HAP-1 (cell line): ENCODE results near the gene PTPN1.
"Not testable (repeated sequence)": the region's sequence is repeated elsewhere in the genome, so short reads cannot be mapped to it uniquely, and the experiment has no call there.

ENCODE experiments used
- DNase-seq, 2 experiments: peaks; one replicate each; pipeline ENCODE4 v3.0.0-alpha.2; 2016 to 2020; ENCODE audit warnings: low spot score in 2 of 2
- H3K27me3 ChIP-seq: fragments of 250-450 bp; sonication (Bioruptor Pico); 2 replicates; pipeline ENCODE4 v1.5.1; 2020; ENCODE audit warnings: low read depth, mild to moderate bottlenecking, moderate library complexity
- H3K36me3 ChIP-seq: fragments of 250-450 bp; sonication (Bioruptor Pico); replicated peaks from 2 replicates; pipeline ENCODE4 v1.5.1; 2020; ENCODE audit warnings: mild to moderate bottlenecking
- H3K4me1 ChIP-seq: fragments of 250-450 bp; sonication (Bioruptor Pico); 2 replicates; pipeline ENCODE4 v1.5.1; 2020; ENCODE audit warnings: mild to moderate bottlenecking
- H3K4me3 ChIP-seq: fragments of 250-450 bp; sonication (Bioruptor Pico); 2 replicates; pipeline ENCODE4 v1.5.1; 2020; ENCODE audit warnings: mild to moderate bottlenecking, moderate library complexity
- H3K9me3 ChIP-seq: fragments of 250-450 bp; sonication (Bioruptor Pico); 2 replicates; pipeline ENCODE4 v1.5.1; 2020; ENCODE audit warnings: mild to moderate bottlenecking, moderate library complexity
- in situ Hi-C: fragments of 300-500 bp; cut with MboI; formaldehyde crosslinking; loops from 3 replicates; pipeline ENCODE4 v1.14.3; 2020; ENCODE audit warnings: low sequenced_read_pairs, inconsistent platforms, mixed read lengths

Gene PTPN1

GRCh38 chr20:50491926-50492634 is 18.1 kb upstream of the PTPN1 start:
- no peaks in the 10 kb centered on the region for H3K9me3 ChIP-seq
- H3K27me3 ChIP-seq: no peaks in the 10 kb centered on the region
- no peak for DNase-seq
- H3K36me3 ChIP-seq: no peaks in the 10 kb centered on the region
- H3K4me3 ChIP-seq: no peak overlapping the region
- in situ Hi-C loops: no loop called here
- H3K4me1 ChIP-seq: no peaks in the 10 kb centered on the region

GRCh38 chr20:50493881-50494253 is 16.3 kb upstream of the PTPN1 start:
- no peak for DNase-seq
- Histone ChIP-seq H3K4me3 (no peak overlapping the region), H3K4me1 (no peaks in the 10 kb centered on the region), H3K27me3 (no peaks in the 10 kb centered on the region), H3K36me3 (no peaks in the 10 kb centered on the region), H3K9me3 (no peaks in the 10 kb centered on the region)
- in situ Hi-C loops: no loop called here

- Histone ChIP-seq H3K4me3 (no peak overlapping the region), H3K4me1 (no peaks in the 10 kb centered on the region), H3K36me3 (no peaks in the 10 kb centered on the region), H3K27me3 (no peaks in the 10 kb centered on the region), H3K9me3 (no peaks in the 10 kb centered on the region)
- no peak for DNase-seq
- in situ Hi-C loops: no loop called here
Observed at GRCh38 chr20:50494428-50494827, 15.8 kb upstream of the PTPN1 start.

GRCh38 chr20:50496773-50497385 is 13.3 kb upstream of the PTPN1 start:
- H3K27me3 ChIP-seq: no peaks in the 10 kb centered on the region
- in situ Hi-C loops: no loop called here
- H3K36me3 ChIP-seq: no peaks in the 10 kb centered on the region
- DNase-seq: no peak
- no peaks in the 10 kb centered on the region for H3K9me3 ChIP-seq
- H3K4me1 ChIP-seq: no peaks in the 10 kb centered on the region
- no peak overlapping the region for H3K4me3 ChIP-seq

- Histone ChIP-seq H3K9me3 (no peaks in the 10 kb centered on the region), H3K4me3 (no peak overlapping the region), H3K36me3 (no peaks in the 10 kb centered on the region), H3K4me1 (no peaks in the 10 kb centered on the region), H3K27me3 (no peaks in the 10 kb centered on the region)
- in situ Hi-C loops: no loop called here
- no peak for DNase-seq
Observed at GRCh38 chr20:50498071-50498776, 12.0 kb upstream of the PTPN1 start.

- no peaks in the 10 kb centered on the region for H3K9me3 ChIP-seq
- in situ Hi-C loops: no loop called here
- no peaks in the 10 kb centered on the region for H3K4me1 ChIP-seq
- H3K4me3 ChIP-seq: no peak overlapping the region
- H3K36me3 ChIP-seq: no peaks in the 10 kb centered on the region
- H3K27me3 ChIP-seq: no peaks in the 10 kb centered on the region
- no peak for DNase-seq
Observed at GRCh38 chr20:50499938-50500337, 10.2 kb upstream of the PTPN1 start.

- Histone ChIP-seq H3K4me1 (no peaks in the 10 kb centered on the region), H3K9me3 (no peaks in the 10 kb centered on the region), H3K4me3 (no peak overlapping the region), H3K27me3 (no peaks in the 10 kb centered on the region), H3K36me3 (no peaks in the 10 kb centered on the region)
- in situ Hi-C loops: no loop called here
- no peak for DNase-seq
Observed at GRCh38 chr20:50501972-50502745, 8.0 kb upstream of the PTPN1 start.

GRCh38 chr20:50504231-50504823 is 5.9 kb upstream of the PTPN1 start:
- Histone ChIP-seq H3K4me1 (peaks cover 9% of the 10 kb centered on the region), H3K27me3 (no peaks in the 10 kb centered on the region), H3K36me3 (no peaks in the 10 kb centered on the region), H3K4me3 (no peak overlapping the region), H3K9me3 (no peaks in the 10 kb centered on the region)
- in situ Hi-C loops: no loop called here
- DNase-seq: no peak

GRCh38 chr20:50506270-50506579 is 4.0 kb upstream of the PTPN1 start:
- no peaks in the 10 kb centered on the region for H3K36me3 ChIP-seq
- H3K9me3 ChIP-seq: no peaks in the 10 kb centered on the region
- in situ Hi-C loops: no loop called here
- no peaks in the 10 kb centered on the region for H3K27me3 ChIP-seq
- DNase-seq: no peak
- H3K4me3 ChIP-seq: no peak overlapping the region
- H3K4me1 ChIP-seq: peaks cover 15% of the 10 kb centered on the region

- in situ Hi-C loops, H3K4me3 ChIP-seq, H3K27me3 ChIP-seq, H3K9me3 ChIP-seq, DNase-seq, H3K36me3 ChIP-seq: not testable (repeated sequence)
- peaks cover 31% of the 10 kb centered on the region for H3K4me1 ChIP-seq
Observed at GRCh38 chr20:50507745-50508144, 2.4 kb upstream of the PTPN1 start.

- no peak overlapping the region for H3K4me3 ChIP-seq
- in situ Hi-C loops: no loop called here
- no peaks in the 10 kb centered on the region for H3K9me3 ChIP-seq
- H3K27me3 ChIP-seq: no peaks in the 10 kb centered on the region
- H3K36me3 ChIP-seq: no peaks in the 10 kb centered on the region
- H3K4me1 ChIP-seq: peaks cover 36% of the 10 kb centered on the region
- DNase-seq: no peak
Observed at GRCh38 chr20:50508171-50508755, 1.9 kb upstream of the PTPN1 start.

GRCh38 chr20:50510706-50511542 is 741 bp downstream of the PTPN1 start:
- Histone ChIP-seq H3K36me3 (no peaks in the 10 kb centered on the region), H3K4me3 (peak overlapping the region; percentile 90), H3K9me3 (no peaks in the 10 kb centered on the region), H3K27me3 (no peaks in the 10 kb centered on the region), H3K4me1 (peaks cover 53% of the 10 kb centered on the region)
- in situ Hi-C loops: no loop called here
- peak in 1 of 2 experiments; percentile 38 for DNase-seq

- no peak for DNase-seq
Observed at GRCh38 chr20:50512323-50512722, 2.1 kb downstream of the PTPN1 start.

More at GRCh38 chr20:50512323-50512722, 2.1 kb downstream of the PTPN1 start:
- in situ Hi-C loops: no loop called here
- Histone ChIP-seq H3K4me1 (peaks cover 66% of the 10 kb centered on the region), H3K4me3 (no peak overlapping the region), H3K36me3 (no peaks in the 10 kb centered on the region), H3K9me3 (no peaks in the 10 kb centered on the region), H3K27me3 (no peaks in the 10 kb centered on the region)
